ENCODE data around the gene TLE1. TPM values are rescaled to one million over a fixed set of nuclear protein-coding genes. Genes with fewer than 3 reads are reported as not detected.
"Not testable (repeated sequence)": the region's sequence is repeated elsewhere in the genome, so short reads cannot be mapped to it uniquely, and the experiment has no call there.

Gene TLE1
- total RNA-seq = 10 to 100 TPM; 33.3 to 76.9 (median 53.6) TPM
- 10 to 100 TPM; 40.1 to 52.9 (median 43.7) TPM for polyA plus RNA-seq
- long read RNA-seq, donor 1, partial matches to known transcripts = 36 of 37 reads
- long read RNA-seq, donor 1, other reads (novel, unspliced or antisense) = 0 of 37 reads
- long read RNA-seq, donor 2, partial matches to known transcripts = 28 of 29 reads
- long read RNA-seq, donor 2, other reads (novel, unspliced or antisense) = 0 of 29 reads
- long read RNA-seq, donor 3, partial matches to known transcripts = 18 of 18 reads
- long read RNA-seq, donor 3, other reads (novel, unspliced or antisense) = 0 of 18 reads
- long read RNA-seq, donor 4, partial matches to known transcripts = 7 of 15 reads
- long read RNA-seq, donor 4, other reads (novel, unspliced or antisense) = 8 of 15 reads
- long read RNA-seq, donor 5, partial matches to known transcripts = 91 of 197 reads
- long read RNA-seq, donor 5, other reads (novel, unspliced or antisense) = 103 of 197 reads
- long read RNA-seq, donor 6, partial matches to known transcripts = 3 of 11 reads
- long read RNA-seq, donor 6, other reads (novel, unspliced or antisense) = 8 of 11 reads
- long read RNA-seq, donor 7, partial matches to known transcripts = 9 of 9 reads
- long read RNA-seq, donor 7, other reads (novel, unspliced or antisense) = 0 of 9 reads
- long read RNA-seq, donor 8, partial matches to known transcripts = 44 of 48 reads
- long read RNA-seq, donor 8, other reads (novel, unspliced or antisense) = 0 of 48 reads
- long read RNA-seq, donor 9, partial matches to known transcripts = 6 of 7 reads
- long read RNA-seq, donor 9, other reads (novel, unspliced or antisense) = 0 of 7 reads
- long read RNA-seq, donor 10, partial matches to known transcripts = 5 of 6 reads
- long read RNA-seq, donor 10, other reads (novel, unspliced or antisense) = 0 of 6 reads

DNA sequence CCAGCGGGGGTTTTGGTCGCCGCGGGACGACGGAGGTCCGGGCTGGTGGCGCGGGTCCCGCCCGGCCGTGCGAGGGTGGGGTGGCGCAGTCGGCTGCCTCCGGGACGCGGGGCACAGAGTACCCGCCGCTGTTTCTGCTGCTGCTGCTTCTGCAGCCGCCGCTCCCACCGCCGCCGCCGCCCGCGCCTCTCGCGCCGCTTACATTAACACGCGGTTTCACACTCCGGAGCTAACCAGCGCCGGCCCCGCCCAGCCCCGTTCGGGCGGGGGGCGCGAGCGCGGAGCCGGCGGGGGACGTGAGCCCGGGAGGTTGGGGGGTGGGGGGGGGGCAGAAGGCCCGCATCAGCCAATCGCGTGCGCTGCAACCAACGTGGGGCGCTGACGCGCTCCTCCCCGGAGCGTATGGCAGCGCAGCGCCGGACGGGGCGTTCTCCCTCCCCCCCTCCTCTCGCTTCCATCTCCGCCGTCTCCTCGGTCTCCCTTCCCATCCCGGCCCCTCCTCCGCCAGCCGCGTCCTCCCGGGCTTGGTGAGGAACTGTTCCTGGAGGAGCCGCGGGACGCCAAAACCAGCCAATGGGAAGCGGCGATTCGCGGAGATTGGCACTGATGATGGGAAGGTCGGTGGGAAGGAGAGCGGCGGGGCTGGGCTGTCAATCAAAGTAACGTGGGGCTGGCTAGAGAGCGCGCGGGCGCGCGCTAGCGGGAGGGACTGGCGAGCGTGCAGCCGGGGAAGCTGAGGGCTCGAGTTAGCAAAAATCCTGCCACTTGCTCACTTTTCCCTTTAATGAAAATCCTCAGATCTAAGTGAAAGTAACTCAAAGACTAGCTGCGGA, at the start of gene TLE1:
Gene TLE1, minus strand, starts transcription at position 205 of the 833 bp plus-strand sequence. CDS start 1,307 bp downstream, outside the sequence.
- no peaks in the 10 kb centered on the region for H3K9me3 ChIP-seq (replicated peaks in 1 of 3)
- H3K27me3 ChIP-seq = no peaks in the 10 kb centered on the region
- peak; percentile 99 to 100 (median 100) for DNase-seq
- peaks cover 17 to 22% of the 10 kb centered on the region in 2 donors for H3K4me1 ChIP-seq (replicated peaks in 1 of 2)
- peak within 1 kb of the TSS; percentile 62 to 97 (median 84) for H3K27ac ChIP-seq
- H3K4me3 ChIP-seq = peak within 1 kb of the TSS; percentile 31 to 91 (median 64)
- intact Hi-C loops (cut with DNase I) = loop anchor here (10.0 kb wide), 3 partner anchors 65 to 165 kb away; no protein-coding TSS in a partner anchor
- 0 to 1% (median 0%) methylated on average over 34 to 95 of the region's 95 CpGs for WGBS, 4 donors
- TF ChIP-seq POLR2A (IDR thresholded peaks at IDR 0.05) = peak; percentile 73 to 88
- TF ChIP-seq, protein P1, sequence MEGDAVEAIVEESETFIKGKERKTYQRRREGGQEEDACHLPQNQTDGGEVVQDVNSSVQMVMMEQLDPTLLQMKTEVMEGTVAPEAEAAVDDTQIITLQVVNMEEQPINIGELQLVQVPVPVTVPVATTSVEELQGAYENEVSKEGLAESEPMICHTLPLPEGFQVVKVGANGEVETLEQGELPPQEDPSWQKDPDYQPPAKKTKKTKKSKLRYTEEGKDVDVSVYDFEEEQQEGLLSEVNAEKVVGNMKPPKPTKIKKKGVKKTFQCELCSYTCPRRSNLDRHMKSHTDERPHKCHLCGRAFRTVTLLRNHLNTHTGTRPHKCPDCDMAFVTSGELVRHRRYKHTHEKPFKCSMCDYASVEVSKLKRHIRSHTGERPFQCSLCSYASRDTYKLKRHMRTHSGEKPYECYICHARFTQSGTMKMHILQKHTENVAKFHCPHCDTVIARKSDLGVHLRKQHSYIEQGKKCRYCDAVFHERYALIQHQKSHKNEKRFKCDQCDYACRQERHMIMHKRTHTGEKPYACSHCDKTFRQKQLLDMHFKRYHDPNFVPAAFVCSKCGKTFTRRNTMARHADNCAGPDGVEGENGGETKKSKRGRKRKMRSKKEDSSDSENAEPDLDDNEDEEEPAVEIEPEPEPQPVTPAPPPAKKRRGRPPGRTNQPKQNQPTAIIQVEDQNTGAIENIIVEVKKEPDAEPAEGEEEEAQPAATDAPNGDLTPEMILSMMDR (IDR thresholded peaks at IDR 0.05) = no peak
- no peaks in the 10 kb centered on the region for H3K36me3 ChIP-seq (replicated peaks in 1 of 2)

DNA sequence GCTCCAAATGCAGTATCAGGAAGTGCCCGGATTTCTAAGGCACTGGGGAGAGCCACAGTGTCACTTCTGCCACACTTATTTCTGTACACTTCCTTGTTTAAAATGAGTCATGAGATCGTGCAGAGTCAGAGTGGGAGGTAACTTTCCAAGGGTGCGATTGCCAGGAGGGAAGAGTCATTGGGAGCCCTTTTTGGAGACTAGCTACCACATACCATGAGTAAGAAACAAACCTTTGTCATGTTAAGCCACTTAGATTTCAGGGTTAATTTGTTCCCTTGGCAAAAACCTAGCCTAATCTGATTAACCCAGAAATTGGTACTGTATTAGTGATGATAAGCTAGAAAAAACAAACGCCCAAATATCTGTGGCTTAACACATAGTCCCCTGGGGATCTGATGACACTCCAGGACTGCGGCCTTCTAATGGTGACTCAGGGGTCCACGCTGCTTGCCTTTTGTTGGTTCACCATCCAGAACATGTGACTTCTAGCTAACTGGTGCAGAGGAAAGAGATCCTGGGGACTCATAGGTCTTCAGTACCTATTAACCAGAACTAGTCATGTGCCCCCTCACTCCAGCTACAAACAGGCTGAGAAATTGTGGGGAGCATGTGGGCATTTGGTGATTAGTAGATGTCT, 48.6 kb upstream of the TLE1 start:
- Histone ChIP-seq H3K27ac (peak overlapping the region in 3 of 5 donors; percentile 28 to 57 (median 53)), H3K36me3 (replicated peaks in 1 of 2) (no peaks in the 10 kb centered on the region), H3K9me3 (replicated peaks in 1 of 3) (no peaks in the 10 kb centered on the region), H3K4me3 (no peak overlapping the region), H3K27me3 (no peaks in the 10 kb centered on the region), H3K4me1 (replicated peaks in 1 of 2) (peaks cover 2 to 5% of the 10 kb centered on the region in 2 donors)
- DNase-seq = peak; percentile 33 to 80 (median 63)
- no peak for TF ChIP-seq POLR2A (IDR thresholded peaks at IDR 0.05)
- TF ChIP-seq, protein P1 (IDR thresholded peaks at IDR 0.05) = no peak
- 23 to 29% (median 26%) methylated on average over 6 of the region's 6 CpGs for WGBS, 4 donors
- intact Hi-C loops (cut with DNase I) = no loop called here

DNA sequence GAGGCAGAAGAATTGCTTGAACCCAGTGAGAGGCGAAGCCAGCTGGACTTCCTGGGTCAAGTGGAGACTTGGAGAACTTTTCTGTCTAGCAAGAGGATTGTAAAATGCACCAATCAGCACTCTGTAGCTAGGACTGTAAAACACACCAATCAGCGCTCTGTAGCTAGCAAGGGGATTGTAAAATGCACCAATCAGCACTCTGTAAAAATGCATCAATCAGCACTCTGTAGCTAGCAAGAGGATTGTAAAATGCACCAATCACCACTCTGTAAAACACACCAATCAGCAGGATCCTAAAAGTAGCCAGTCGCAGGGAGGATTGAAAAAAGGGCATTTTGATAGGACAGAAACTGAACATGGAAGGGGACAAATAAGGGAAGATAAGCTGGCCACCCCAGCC, 41.2 kb upstream of the TLE1 start:
- H3K9me3 ChIP-seq (replicated peaks in 1 of 3); intact Hi-C loops (cut with DNase I); H3K4me1 ChIP-seq (replicated peaks in 1 of 2); DNase-seq; H3K27me3 ChIP-seq; H3K27ac ChIP-seq; H3K4me3 ChIP-seq; H3K36me3 ChIP-seq (replicated peaks in 1 of 2): not testable (repeated sequence)
- WGBS, 4 donors = 96 to 100% (median 97%) methylated on average over 2 to 3 of the region's 3 CpGs

DNA sequence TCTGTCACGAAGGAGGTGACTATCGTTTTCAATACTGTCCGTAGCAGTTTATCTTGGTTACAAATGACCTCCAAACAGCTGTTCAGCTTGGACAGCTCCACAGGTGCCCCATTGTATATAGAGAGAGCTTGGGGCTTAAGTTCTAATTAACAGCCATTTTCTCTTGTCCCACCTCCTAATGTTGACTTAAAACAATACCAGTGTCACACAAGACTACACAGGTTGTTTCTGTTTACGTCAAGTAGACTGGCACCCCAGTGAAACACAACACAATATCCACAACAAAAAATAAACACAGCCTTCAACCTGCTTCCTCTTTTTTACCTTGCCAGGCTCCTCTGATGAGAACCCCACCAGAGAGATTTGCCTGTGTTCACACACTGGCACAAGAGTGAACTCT, 39.8 kb upstream of the TLE1 start:
- H3K4me1 ChIP-seq (replicated peaks in 1 of 2) = no peaks in the 10 kb centered on the region
- 54 to 62% (median 58%) methylated on average over 4 of the region's 4 CpGs for WGBS, 4 donors
- no peaks in the 10 kb centered on the region for H3K27me3 ChIP-seq
- H3K9me3 ChIP-seq (replicated peaks in 1 of 3) = no peaks in the 10 kb centered on the region
- DNase-seq = no peak
- intact Hi-C loops (cut with DNase I) = no loop called here
- no peak overlapping the region for H3K27ac ChIP-seq
- TF ChIP-seq, protein P1 (IDR thresholded peaks at IDR 0.05) = no peak
- no peak for TF ChIP-seq POLR2A (IDR thresholded peaks at IDR 0.05)
- H3K36me3 ChIP-seq (replicated peaks in 1 of 2) = no peaks in the 10 kb centered on the region
- no peak overlapping the region for H3K4me3 ChIP-seq

Data from adrenal gland (tissue), 19 donors.